Smooth muscle cell (in vitro differentiated cells): ENCODE measurements around the gene EGLN2. TPM values are rescaled to one million over a fixed set of nuclear protein-coding genes. Genes with fewer than 3 reads are reported as not detected.

ENCODE experiments used
- DNase-seq: peaks from one replicate; lab custom pipeline; 2025; ENCODE audit not compliant: unreplicated experiment; lab: John Stamatoyannopoulos, UW
- H2AFZ ChIP-seq: fragments of 200-600 bp; sonication (generic); 2 replicates; pipeline ENCODE4 v1.6.0; 2016; ENCODE audit warnings: antibody characterized with exemption, low read depth, mild to moderate bottlenecking
- H3F3A ChIP-seq: fragments of 200-600 bp; sonication (generic); 2 replicates; pipeline ENCODE4 v1.6.0; 2017; ENCODE audit warnings: antibody characterized with exemption, low read depth
- H3K27ac ChIP-seq: fragments of 200-600 bp; sonication (generic); 2 replicates; pipeline ENCODE4 v1.5.1; 2016; ENCODE audit warnings: low read depth, mild to moderate bottlenecking
- H3K27me3 ChIP-seq: fragments of 200-600 bp; sonication (generic); 2 replicates; pipeline ENCODE4 v1.6.1; 2016; ENCODE audit warnings: low read depth, mild to moderate bottlenecking
- H3K36me3 ChIP-seq: fragments of 200-600 bp; sonication (generic); 2 replicates; pipeline ENCODE4 v1.5.1; 2016; ENCODE audit warnings: low read depth
- H3K4me1 ChIP-seq: fragments of 200-600 bp; sonication (generic); 2 replicates; pipeline ENCODE4 v1.5.1; 2016; ENCODE audit warnings: low read depth
- H3K4me2 ChIP-seq: fragments of 200-600 bp; sonication (generic); 2 replicates; pipeline ENCODE4 v1.6.0; 2016; ENCODE audit warnings: mild to moderate bottlenecking
- H3K4me3 ChIP-seq: fragments of 200-600 bp; sonication (generic); 2 replicates; pipeline ENCODE4 v1.5.1; 2016; ENCODE audit warnings: mild to moderate bottlenecking
- H3K79me2 ChIP-seq: fragments of 200-600 bp; sonication (generic); 2 replicates; pipeline ENCODE4 v1.6.0; 2016; ENCODE audit warnings: low read depth, mild to moderate bottlenecking
- H3K9ac ChIP-seq: fragments of 200-600 bp; sonication (generic); 2 replicates; pipeline ENCODE4 v1.6.0; 2016; ENCODE audit warnings: low read depth
- H3K9me3 ChIP-seq: fragments of 200-600 bp; sonication (generic); replicated peaks from 2 replicates; pipeline ENCODE4 v1.5.1; 2016; ENCODE audit warnings: low read depth
- H4K20me1 ChIP-seq: fragments of 200-600 bp; sonication (generic); 2 replicates; pipeline ENCODE4 v1.6.0; 2016; ENCODE audit warnings: low read depth
- CTCF ChIP-seq: fragments of 200-600 bp; sonication (generic); IDR thresholded peaks from 2 replicates; pipeline ENCODE4 v1.5.1; 2017; ENCODE audit warnings: borderline replicate concordance, mild to moderate bottlenecking, antibody characterized with exemption; ENCODE audit not compliant: insufficient read depth, poor library complexity, severe bottlenecking
- WGBS: methylation state at CpG from one replicate; pipeline ENCODE4 v1.1.7; 2016; ENCODE audit warnings: low lambda C conversion rate; 5-methylcytosine and 5-hydroxymethylcytosine counted together
- polyA plus RNA-seq: library from polyadenylated mRNA; unstranded; fragments of >200 nt; fragmentation: Nextera tagmentation; extraction: Ambion mirVana; gene quantifications from 2 replicates; pipeline ENCODE4 v1.2.1, GENCODE V29; 2016
- total RNA-seq: library from RNA; depleted of rRNA; stranded (reverse); fragments of >200 nt; gene quantifications from 2 replicates; pipeline ENCODE4 v1.2.3, GENCODE V29; 2014

EGLN2 gene
- total and polyA plus RNA-seq, 2 experiments from 2014 or later = 25.1 to 77.1 TPM

GRCh38 chr19:40807147-40808020 is 8.4 kb downstream of the EGLN2 start:
- H3K9me3 ChIP-seq = no peaks in the 10 kb centered on the region
- H3K4me1 ChIP-seq = peaks cover 22% of the 10 kb centered on the region
- no peak overlapping the region for H3K9ac ChIP-seq
- no peaks in the 10 kb centered on the region for H3K36me3 ChIP-seq
- H3F3A ChIP-seq = peaks cover 29% of the 10 kb centered on the region
- H3K4me3 ChIP-seq = no peak overlapping the region
- peaks cover 74% of the 10 kb centered on the region for H4K20me1 ChIP-seq
- H2AFZ ChIP-seq = no peak overlapping the region
- peak; percentile 28 for TF ChIP-seq CTCF
- no peaks in the 10 kb centered on the region for H3K27me3 ChIP-seq
- H3K79me2 ChIP-seq = peaks cover 35% of the 10 kb centered on the region
- peak overlapping the region; percentile 31 for H3K27ac ChIP-seq
- 74% methylated on average over 18 of the region's 18 CpGs for WGBS
- no peak overlapping the region for H3K4me2 ChIP-seq
- DNase-seq = no peak

GRCh38 chr19:40808021-40808325 is 9.0 kb downstream of the EGLN2 start:
- WGBS = 93% methylated on average over 2 of the region's 2 CpGs

DNA sequence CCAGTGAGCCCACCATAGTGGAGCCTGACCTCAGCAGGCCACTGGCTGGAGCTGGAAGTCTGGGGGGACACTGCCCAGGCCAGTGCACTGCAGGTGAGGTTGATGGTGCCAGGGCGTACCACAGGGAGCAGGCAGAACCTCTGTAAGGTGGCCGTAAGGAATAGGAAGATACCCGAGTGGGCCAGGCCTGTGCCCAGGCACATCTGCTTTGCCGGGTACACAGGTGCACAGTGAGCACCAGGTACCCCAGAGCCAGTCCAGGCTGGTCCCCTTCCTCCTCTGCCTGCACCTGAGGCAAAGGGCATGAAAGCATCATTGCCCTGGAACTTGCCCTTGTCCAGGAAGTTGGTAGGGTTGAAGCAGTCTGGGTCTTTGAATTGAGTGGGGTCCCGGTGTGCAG is 9.5 kb downstream of the EGLN2 start:
- WGBS = 100% methylated on average over 5 of the region's 5 CpGs
- H3K79me2 ChIP-seq = peaks cover 24% of the 10 kb centered on the region

More at GRCh38 chr19:40808021-40808325, 9.0 kb downstream of the EGLN2 start:
- Histone ChIP-seq H3K27me3 (no peaks in the 10 kb centered on the region), H3K36me3 (no peaks in the 10 kb centered on the region), H4K20me1 (peaks cover 68% of the 10 kb centered on the region), H3K79me2 (peaks cover 29% of the 10 kb centered on the region), H3F3A (peaks cover 29% of the 10 kb centered on the region), H3K4me1 (peaks cover 22% of the 10 kb centered on the region), H3K4me3 (no peak overlapping the region), H3K4me2 (no peak overlapping the region), H3K27ac (no peak overlapping the region), H2AFZ (no peak overlapping the region), H3K9ac (no peak overlapping the region), H3K9me3 (no peaks in the 10 kb centered on the region)
- TF ChIP-seq CTCF = no peak
- DNase-seq = no peak

More for the DNA sequence above, 9.5 kb downstream of the EGLN2 start:
- Histone ChIP-seq H4K20me1 (peaks cover 63% of the 10 kb centered on the region), H3K27ac (no peak overlapping the region), H3K36me3 (no peaks in the 10 kb centered on the region), H2AFZ (no peak overlapping the region), H3K4me3 (no peak overlapping the region), H3K4me1 (peaks cover 22% of the 10 kb centered on the region), H3K27me3 (no peaks in the 10 kb centered on the region), H3K9ac (no peak overlapping the region), H3F3A (peaks cover 27% of the 10 kb centered on the region), H3K4me2 (no peak overlapping the region), H3K9me3 (no peaks in the 10 kb centered on the region)
- DNase-seq = no peak
- TF ChIP-seq CTCF = no peak
